RPMI7951 (cell line): Measurements from ENCODE around the gene TMPRSS11F. TPM values are rescaled to one million over a fixed set of nuclear protein-coding genes. Genes with fewer than 3 reads are reported as not detected.
A peak's percentile ranks its signal among the peaks of the same experiment; 100 is the strongest.
"Not testable (repeated sequence)": the region's sequence is repeated elsewhere in the genome, so short reads cannot be mapped to it uniquely, and the experiment has no call there.

Experiments used
- DNase-seq: peaks from one replicate; pipeline ENCODE4 v3.0.0-alpha.2; 2012; ENCODE audit warnings: low read depth
- total RNA-seq: library from RNA; depleted of rRNA; stranded (reverse); fragments of >200 nt; shearing (Covaris generic); gene quantifications from 2 replicates; pipeline ENCODE4 v1.2.3, GENCODE V29; 2014; rRNA removed

The TMPRSS11F gene
- 0.10 TPM in 1 of 2 replicates, not detected in the other for total RNA-seq

- DNase-seq: no peak
Observed at GRCh38 chr4:68129793-68130192, at the start of gene TMPRSS11F. Gene TMPRSS11F, minus strand, starts transcription at chr4:68129869. Its CDS starts 49 bp downstream, at chr4:68129820.

DNA sequence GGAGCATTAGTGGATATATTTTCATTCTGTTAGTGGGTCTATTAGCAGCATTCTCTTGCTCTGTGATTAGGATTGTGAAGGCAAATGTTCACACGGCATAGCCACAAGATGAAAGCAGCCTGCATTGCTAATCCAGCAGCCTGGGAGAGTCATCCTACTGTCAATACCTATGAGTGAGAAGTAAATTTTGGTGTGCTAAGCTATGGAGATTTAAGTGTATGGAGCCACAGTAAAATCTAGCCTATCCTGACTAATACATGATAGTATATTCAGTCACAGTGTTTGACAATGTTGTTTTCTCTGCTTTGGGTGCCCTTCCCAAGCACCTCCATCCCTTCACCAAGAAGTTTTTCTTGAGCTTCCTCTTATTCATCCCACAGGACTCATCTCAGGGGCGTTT lies 47.2 kb upstream of the TMPRSS11F start:
- DNase-seq: no peak

GRCh38 chr4:68176500-68176899 lies 46.8 kb upstream of the TMPRSS11F start:
- no peak for DNase-seq

DNA sequence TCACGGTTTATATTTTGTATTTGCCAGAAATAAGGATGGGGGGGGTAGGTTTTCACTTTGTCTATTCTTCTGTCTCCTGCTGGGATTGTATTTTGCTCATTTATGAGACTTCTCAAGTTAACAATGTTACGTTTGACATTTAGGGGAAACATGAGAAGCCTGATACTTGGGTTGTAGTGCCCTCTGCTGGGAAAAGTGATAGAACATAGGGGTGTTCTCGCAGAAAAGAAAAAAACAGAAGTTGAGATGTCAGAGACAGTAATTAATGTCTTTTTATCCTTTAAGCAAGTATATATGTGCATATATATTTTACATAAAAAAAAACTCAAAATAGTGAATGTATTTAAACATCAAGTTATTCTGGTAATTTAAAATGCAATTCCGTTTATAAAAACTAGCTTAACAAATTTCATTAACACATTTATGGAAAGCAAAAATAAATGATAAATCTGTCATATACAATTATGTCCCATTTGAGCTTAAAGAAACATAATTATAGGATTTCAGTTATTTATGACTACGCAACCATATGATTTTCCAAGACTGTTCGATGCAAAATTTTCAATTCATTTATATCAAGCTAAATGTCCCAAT lies 46.0 kb upstream of the TMPRSS11F start:
- peak; percentile 49 for DNase-seq

- DNase-seq: not testable (repeated sequence)
Observed at GRCh38 chr4:68174389-68174788, 44.7 kb upstream of the TMPRSS11F start.

- DNase-seq: not testable (repeated sequence)
Observed at GRCh38 chr4:68172147-68172546, 42.5 kb upstream of the TMPRSS11F start.

GRCh38 chr4:68167706-68168105 lies 38.0 kb upstream of the TMPRSS11F start:
- DNase-seq: no peak

- no peak for DNase-seq
Observed at GRCh38 chr4:68167166-68167565, 37.5 kb upstream of the TMPRSS11F start.

- DNase-seq: no peak
Observed at GRCh38 chr4:68163754-68164153, 34.1 kb upstream of the TMPRSS11F start.

DNA sequence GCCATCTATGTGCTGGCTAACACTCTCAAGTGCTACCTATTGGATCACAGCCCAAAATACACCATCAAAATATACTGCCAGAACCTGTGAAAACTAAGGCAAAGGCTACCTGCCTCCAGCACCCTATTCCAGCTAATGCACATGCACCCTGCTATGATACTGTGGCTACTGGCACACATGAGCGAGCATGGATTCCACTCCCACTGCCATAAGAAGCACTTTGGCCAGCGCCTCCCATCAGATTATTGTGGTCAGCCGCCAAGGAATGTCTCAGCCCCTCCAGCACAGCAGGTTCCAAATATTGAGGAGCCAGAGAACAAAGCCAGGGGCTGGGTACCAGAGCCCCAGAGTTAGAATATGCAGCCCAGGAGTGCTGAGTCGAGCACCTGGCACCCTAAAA lies 32.5 kb upstream of the TMPRSS11F start:
- DNase-seq: no peak

DNA sequence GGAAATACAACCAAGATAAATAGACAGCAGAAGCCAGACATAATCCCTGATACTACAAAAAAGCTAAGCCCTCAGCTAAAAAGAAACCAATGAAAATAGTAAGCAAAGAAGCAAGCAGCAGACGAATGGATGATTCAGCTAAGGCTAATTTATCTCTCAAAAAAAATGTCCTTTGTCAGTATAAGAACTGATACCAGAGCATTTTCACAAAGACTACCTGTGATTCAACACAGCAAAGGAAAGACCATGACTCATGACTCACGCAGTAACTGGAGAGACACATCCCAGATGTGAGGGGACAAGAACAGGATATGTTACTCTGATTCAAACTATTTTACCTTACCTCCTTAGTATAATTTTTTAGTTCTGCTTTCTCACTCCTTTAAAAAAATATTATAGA lies 22.7 kb upstream of the TMPRSS11F start:
- peak; percentile 14 for DNase-seq

DNA sequence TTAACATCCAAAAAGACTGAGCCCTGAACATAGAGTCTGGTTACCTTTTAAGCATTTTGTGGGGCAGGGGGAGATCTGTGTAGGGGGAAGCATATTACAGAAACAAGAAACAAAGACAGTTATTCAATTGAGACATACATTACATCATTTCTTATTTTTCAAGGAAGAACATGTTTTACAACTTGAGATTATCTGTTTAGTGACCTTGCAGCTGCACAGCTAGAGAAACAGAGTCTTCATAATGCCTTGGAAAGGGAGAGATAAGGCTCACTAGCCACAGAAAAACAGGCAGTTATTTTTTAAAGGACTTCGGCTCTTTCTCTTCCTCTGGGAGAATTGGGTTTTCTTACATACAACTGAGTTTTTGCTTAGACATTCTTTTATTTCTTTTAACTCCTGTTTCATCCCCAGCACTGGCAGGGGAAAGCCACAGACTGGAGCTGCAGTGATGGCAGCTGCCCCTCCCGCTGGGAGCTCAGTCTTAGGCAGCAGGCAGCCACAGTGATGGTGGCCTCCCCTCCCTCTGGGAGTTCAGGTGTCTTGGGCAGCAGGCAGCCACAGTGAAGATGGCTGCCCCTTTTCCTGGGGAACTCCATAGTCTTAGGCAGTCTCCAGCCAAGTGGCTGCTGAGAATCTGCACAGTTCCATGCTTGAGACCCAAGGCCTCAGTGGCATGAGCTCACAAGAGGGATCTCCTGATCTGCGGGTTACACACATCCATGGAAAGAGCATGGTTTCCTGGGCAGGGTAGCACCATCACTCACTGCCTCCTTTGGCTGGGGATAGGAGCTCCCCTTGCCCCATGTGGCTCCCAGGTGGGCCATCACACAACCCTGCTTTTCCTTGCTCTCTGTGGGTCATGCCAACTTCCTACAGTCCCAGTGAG lies 19.4 kb upstream of the TMPRSS11F start:
- DNase-seq: no peak

- DNase-seq: no peak
Observed at GRCh38 chr4:68147079-68147478, 17.4 kb upstream of the TMPRSS11F start.

DNA sequence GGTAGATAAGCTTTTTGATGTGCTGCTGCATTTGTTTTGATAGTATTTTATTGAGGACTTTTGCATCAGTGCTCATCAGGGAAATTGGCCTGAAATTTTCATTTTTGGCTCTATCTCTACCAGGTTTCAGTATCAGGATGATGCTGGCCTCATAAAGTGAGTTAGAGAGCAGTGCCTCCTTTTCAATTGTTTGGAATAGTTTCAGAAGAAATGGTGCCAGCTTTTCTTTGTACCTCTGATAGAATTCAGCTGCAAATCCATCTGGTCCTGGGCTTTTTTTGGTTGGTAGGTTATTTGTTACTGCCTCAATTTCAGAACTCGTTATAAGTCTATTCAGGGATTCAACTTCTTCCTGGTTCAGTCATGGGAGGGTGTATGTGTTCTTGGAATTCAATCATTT lies 15.6 kb upstream of the TMPRSS11F start:
- DNase-seq: no peak

GRCh38 chr4:68141852-68142251 lies 12.2 kb upstream of the TMPRSS11F start:
- DNase-seq: no peak

- DNase-seq: no peak
Observed at GRCh38 chr4:68132342-68132741, 2.7 kb upstream of the TMPRSS11F start.

DNA sequence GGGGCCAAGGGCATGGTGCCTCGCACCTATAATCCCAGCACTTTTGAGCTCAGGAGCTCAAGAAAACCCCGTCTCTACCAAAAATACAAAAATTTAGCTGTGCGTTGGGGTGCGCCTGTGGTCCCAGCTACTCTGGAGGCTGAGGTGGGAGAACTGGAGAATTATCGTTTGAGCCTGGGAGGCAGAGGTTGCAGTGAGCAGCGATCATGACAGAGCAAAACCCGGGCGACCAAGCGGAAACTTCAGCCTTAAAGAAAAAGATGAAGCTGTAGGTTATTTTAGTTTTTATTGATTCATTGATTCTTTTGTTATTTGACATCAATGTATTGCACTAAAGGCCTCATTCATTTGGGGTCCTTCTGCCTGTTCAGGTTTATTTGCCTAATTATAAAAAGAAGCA lies 5.4 kb downstream of the TMPRSS11F start:
- DNase-seq: no peak

DNA sequence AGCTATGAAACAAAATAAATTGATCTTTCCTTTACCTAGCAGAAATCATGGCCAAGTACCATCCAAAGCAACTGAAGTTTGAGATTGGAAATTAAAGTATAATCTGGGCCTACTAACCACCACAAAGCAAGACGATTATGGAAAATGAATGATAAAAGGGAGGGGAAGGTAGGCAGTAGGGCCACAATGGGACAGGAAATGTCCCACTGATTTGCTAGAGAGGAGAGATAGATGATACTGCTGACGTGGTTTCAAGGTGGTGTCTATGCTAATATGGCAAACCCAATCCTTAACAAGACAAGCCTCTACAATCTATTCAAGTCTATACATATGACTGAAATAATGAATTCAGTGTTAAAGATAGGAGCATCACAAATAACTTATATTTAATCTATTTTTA lies 6.1 kb downstream of the TMPRSS11F start:
- DNase-seq: no peak

- DNase-seq: no peak
Observed at GRCh38 chr4:68119921-68120320, 9.7 kb downstream of the TMPRSS11F start.

- no peak for DNase-seq
Observed at GRCh38 chr4:68110441-68110840, 19.2 kb downstream of the TMPRSS11F start.

DNA sequence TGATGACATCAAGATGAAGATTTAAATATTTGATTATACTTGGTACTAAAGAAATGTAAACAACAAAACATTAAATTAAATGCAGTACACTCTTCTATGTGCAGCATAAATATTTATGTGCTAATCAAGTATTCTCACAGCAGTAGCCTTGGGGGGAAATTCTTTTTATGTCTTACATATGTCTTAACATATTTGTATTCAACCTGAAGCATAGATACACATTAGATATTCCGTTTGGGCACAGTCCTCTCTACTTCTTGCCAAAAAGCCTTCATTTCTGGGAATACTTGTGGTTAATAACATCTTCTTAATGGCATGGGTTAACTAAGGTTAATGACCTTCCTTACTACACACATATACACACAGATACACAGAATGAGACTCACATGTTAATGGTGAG lies 19.8 kb downstream of the TMPRSS11F start:
- DNase-seq: no peak

DNA sequence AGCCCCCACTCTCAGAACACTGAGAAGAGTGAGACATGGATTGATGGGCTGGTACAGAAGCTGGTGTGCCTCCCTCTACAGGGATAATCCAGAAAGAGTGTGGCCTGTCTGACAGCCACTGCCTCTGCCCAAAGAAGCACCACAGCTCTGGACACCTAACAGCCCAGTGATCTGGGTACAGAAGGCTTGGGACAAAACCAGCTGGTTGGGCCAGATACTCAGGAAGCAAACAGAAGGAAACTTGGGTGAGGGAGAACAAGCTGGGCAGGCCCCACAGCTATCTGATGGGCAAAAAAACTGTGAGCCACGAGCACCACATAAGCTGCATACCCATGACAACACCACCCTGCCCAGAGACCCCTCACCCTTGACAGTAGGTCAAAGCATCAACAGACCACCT lies 46.9 kb downstream of the TMPRSS11F start:
- DNase-seq: no peak

- no peak for DNase-seq
Observed at GRCh38 chr4:68079928-68080327, 49.7 kb downstream of the TMPRSS11F start.
